HG02970 (cell line): ENCODE measurements around the gene JARID2.
"Not testable (repeated sequence)": the region's sequence is repeated elsewhere in the genome, so short reads cannot be mapped to it uniquely, and the experiment has no call there.

Experiments used
- ATAC-seq: cut with Tn5 transposase; IDR thresholded peaks from one replicate; pipeline ENCODE4 v1.9.1; 2021; ENCODE audit warnings: mild to moderate bottlenecking, moderate library complexity, moderate number of reproducible peaks; ENCODE audit not compliant: unreplicated experiment, low FRiP score

The JARID2 gene

DNA sequence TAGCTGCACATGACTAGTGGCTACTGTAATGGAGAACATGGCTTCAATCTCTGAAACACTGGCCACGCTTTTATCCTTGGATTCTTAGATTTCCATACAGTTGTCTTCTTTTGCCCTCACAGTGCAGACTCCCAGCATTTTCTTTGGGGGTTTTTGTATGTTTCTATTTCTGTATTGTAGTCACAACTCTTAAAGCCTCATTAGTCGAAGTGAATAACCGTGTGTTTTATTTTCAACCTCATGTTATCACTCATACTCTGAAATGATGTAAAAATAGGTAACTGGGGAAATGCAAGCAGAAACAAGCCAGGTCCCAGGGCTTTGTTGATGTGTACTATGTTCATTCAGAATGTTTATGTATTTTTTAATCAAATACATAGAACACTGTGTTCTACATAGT is 162.9 kb downstream of the JARID2 start:
- ATAC-seq: no peak

DNA sequence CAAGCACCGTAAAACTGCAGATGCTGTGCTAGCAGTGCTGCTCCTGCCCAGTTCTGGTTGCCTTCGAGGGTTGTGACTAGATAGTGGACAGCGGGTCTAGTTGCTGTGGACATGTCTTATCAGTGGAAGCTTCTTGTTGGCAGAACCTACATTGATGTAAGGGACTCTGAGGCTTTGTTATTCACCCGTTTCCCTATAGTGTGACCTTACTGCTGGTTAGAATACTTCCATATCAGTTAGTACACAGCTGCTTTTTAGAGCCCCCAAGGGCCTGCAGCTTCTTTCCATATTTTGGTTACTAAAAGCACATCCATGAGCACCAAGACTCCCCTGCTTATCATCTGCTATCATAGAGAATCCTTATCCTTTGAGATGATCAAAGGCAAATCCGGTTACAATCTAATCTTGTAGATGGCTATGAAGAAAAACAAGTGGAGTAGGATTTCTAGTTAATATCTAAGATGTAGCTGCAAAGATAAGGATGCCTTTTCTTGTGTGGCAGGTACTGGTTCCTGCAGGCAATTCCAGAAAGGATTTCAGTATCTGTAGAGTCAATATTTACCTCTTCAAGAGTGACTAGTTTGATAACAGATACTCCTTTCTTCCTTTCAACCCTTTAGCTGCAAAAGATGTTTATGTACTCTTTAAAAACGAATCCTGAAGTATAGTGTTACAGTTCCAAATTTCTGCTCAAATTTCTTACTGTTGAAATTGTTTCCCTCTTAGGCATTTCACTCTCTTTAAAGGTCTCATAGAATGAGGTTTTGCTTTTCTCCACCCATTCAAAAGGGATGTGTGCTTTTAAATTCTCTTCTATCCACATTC is 163.6 kb downstream of the JARID2 start:
- ATAC-seq: no peak

DNA sequence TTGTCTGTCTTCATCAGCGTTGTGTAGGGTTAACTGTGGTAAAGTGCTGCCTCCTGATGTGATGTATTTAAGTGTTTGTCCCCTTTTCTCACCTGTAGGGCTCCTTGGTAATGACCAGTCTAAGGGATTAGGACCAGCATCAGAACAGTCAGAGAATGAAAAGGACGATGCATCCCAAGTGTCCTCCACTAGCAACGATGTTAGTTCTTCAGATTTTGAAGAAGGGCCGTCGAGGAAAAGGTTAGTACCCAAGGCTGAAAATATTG is 164.2 kb downstream of the JARID2 start:
- no peak for ATAC-seq

- no peak for ATAC-seq
Observed at GRCh38 chr6:15410752-15411151, 164.9 kb downstream of the JARID2 start.

DNA sequence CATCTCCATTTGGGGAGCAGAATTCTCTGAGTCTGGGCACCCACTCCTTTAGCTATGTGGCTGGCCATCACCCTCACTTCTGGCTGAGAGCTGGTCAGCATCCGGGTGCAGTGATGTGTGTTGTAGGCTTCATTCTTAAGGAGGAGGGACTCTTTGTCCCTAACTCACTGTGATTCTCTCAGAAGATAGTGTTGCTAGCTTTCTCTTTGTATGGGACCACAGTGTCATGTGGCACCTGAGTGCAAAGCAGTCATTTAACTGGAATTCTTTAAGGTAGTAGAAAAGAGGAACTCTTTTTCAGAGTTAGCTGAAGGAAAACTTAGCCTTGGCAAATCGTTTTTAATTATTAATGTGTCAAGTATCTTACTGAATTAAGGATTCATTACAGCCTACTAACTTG is 165.9 kb downstream of the JARID2 start:
- ATAC-seq: no peak

DNA sequence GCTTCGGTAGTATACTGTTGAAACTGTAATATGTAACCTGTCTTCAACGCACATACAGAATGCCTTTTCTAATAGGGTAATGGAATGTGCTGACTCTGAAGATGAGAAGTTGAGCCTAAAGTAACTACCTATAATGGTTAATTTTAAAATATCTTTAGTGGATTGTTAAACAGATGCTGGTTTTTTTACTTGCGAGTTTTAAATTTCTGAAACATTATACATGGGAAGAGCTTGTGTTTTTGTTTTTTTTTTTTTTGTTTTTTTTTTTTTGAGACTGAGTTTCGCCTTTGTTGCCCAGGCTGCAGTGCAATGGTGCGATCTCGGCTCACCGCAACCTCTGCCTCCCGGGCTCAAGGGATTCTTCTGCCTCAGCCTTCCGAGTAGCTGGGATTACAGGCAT is 166.9 kb downstream of the JARID2 start:
- no peak for ATAC-seq

DNA sequence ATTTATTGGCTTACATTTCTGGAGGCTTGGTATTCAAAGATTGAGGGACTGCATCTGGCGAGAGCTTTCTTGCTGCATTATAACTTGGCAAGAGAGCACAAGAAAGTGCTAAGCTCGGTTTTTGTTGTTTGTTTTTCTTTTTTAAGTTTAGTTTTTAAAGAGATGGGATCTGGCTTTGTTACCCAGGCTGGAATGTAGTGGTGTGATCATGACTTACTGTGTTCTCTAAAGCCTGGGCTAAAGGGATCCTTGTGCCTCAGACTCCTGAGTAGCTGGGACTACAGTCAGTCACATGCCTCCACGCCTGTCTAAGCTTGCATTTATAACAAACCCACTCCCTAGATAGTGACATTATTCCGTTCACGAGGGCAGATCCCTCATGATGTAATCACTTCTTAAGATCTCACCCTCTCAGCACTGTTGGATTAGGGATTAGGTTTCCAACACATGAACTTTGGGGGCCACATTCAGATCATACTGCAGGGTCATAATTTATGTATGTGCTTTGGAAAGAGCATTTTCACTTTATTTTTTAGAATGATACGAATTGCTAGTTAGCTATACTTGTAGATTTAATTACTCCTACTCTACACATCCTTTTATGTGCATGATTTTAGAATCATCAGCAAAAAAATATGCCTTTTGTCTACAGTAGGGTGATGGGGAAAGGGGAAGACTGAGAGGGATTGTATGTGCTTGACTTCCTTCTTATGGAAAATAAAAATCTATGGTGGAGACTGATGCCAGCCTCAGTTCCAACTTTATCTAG is 167.8 kb downstream of the JARID2 start:
- ATAC-seq: no peak

DNA sequence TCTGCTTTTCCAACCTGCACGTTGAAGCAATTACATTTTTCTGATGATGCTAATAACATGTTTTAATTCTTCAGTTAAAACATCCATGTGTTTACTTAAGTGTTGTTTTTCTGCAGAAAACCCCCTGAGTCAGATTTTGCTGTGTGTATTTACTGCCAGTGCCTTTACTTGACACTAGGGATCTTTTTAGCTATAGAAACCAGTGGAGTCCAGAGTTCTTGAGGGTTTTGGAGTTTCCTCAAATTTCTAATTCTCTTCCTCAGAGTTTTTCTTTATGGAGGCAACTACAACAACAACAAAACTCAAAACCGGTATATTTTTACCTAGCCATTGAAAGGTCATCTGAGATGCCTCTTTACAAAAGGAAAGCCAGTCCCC is 168.4 kb downstream of the JARID2 start:
- no peak for ATAC-seq

GRCh38 chr6:15415622-15416021 is 169.8 kb downstream of the JARID2 start:
- not testable (repeated sequence) for ATAC-seq

DNA sequence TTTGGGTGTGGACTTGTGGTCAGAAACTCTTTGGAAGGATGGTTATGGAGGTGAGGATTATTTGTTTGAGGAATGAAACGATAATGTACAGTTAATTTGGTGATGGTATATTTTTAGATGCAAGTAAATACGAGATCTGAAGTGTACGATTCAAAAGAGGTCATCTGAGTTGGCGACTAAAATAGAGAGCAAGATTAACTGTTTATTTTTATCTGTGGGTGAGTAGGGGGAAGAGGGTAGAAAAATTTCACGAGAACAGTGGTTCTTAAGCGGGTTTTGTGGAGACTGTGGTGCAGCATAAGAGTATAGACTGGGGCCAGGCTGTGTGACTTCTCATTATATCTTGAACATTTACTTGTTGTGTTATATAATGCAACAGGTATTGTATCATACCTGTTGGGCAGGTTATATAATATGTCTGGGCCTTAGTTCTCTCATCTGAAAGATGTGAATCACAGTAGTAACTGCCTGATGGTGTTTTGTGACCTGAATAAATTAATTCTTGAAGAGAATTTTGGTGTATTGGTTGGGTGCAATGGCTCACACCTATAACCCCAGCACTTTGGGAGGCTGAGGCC is 171.2 kb downstream of the JARID2 start:
- no peak for ATAC-seq

GRCh38 chr6:15417811-15418210 is 171.9 kb downstream of the JARID2 start:
- ATAC-seq: no peak

DNA sequence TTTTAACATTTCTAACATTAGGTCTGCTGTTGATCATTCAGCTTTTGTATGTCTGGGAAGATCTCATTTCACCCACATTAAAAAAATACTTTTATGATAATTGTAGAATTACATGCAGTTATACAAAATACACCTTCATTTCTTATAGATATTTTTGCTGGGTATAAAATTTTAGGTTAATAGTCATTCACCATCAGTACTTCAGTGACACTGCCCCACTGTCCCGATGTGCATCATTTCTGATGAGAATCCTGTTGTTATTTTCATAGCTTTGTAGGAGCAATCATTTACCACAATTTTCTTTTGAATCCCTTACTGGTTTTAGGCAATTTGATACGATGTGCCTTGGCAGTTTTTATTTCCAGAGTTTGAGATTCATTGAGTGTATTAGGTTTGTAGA is 173.6 kb downstream of the JARID2 start:
- no peak for ATAC-seq

GRCh38 chr6:15420959-15421438 is 175.1 kb downstream of the JARID2 start:
- no peak for ATAC-seq

GRCh38 chr6:15421945-15422733 is 176.3 kb downstream of the JARID2 start:
- no peak for ATAC-seq

- no peak for ATAC-seq
Observed at GRCh38 chr6:15423286-15423993, 177.6 kb downstream of the JARID2 start.

DNA sequence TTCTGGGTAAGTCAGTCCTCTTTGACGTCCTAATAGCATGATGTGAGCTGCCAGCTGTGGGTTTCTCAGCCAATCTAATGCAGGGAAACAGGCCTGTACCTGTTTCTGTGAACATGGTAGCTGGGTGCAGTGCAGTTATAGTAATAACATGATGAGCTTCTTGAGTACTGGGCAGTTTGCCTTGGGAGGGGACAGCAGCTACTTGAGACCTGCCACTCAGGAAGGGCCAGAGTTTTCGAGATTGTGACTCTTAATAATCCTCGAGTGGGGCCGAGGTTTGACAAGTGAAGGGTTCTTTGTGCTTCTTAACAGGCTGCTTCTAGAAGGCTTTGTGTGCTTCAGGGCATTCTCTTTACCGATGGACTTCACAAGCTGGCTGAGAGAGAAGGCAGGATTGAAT is 180.1 kb downstream of the JARID2 start:
- no peak for ATAC-seq

- ATAC-seq: no peak
Observed at GRCh38 chr6:15426395-15426794, 180.5 kb downstream of the JARID2 start.

- ATAC-seq: no peak
Observed at GRCh38 chr6:15426901-15427300, 181.0 kb downstream of the JARID2 start.

DNA sequence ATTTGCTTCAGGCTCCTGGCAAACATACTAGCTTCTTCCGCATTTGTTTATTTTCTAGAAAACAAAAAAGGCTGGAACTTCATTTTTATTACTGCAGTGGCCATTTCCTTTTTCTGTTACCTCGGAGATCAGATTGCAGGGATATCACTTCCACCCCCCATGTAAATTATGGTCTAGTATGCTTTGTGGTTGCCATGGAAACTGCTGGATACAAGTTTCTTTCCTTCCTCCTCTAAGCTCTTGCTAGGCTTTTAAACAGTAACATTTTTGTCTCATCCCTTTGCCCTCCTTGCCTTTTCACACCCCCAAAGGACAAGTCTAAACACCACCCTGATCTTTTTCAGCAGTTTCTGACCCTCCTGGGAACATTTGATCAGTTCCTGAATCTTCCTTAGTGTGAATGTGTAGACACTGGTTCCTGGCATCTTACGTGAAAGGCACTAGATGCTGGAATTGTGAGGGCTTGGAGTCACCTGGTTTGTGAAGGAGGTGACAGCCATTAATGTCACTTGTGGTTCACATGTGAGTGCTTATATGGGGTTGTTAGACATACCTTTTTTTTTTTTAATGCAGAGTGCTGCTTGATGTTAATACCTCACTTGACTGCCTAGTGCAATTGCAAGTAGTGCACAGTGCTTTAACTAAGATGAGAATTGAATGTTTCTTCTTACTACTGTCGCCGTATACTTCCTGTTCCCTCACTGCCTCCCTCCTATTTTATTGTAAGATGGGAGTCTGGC is 181.6 kb downstream of the JARID2 start:
- no peak for ATAC-seq
